ENCODE measurements around the gene KCNIP2. TPM values are rescaled to one million over a fixed set of nuclear protein-coding genes. Genes with fewer than 3 reads are reported as not detected.

The KCNIP2 gene
- total RNA-seq, 5 donors from 2014 or later (not counting 1 experiment from before 2014, with no cell fraction given): 2.0 to 3.4 (median 3.1) TPM

GRCh38 chr10:101838416-101838970, 5.1 kb downstream of the KCNIP2 start:
- H3K4me3 Mint-ChIP-seq: peak overlapping the region; percentile 83 to 87 (median 83)
- POLR2A ChIA-PET: no interaction called here
- peaks cover 59 to 69% (median 59%) of the 10 kb centered on the region in 3 donors for H3K4me1 Mint-ChIP-seq

GRCh38 chr10:101837748-101838147, 5.9 kb downstream of the KCNIP2 start:
- no peaks in the 10 kb centered on the region for H3K9me3 Mint-ChIP-seq
- POLR2A ChIA-PET: no interaction called here
- H3K27me3 Mint-ChIP-seq: no peaks in the 10 kb centered on the region
- H3K4me3 Mint-ChIP-seq: no peak overlapping the region
- CTCF ChIA-PET: interaction anchor here (0.9 to 1.4 kb wide), 4 partner anchors 10 to 177 kb away, joined by 3 to 6 read pairs (median 4); partner anchors contain the start of gene OGA (in 1 of the 2)
- DNase-seq: no peak
- Histone ChIP-seq H3K27ac (ENCODE audit: low read length) (no peak overlapping the region), H3K36me3 (ENCODE audit: control insufficient read depth in 2 of 2, extremely low read depth in 1 of 2, insufficient read depth in 1 of 2, low read length in 1 of 2) (no peaks in the 10 kb centered on the region), H3K9me3 (no peaks in the 10 kb centered on the region), H3K4me3 (ENCODE audit: control insufficient read depth in 1 of 2, extremely low read depth in 1 of 2, low read length in 1 of 2) (no peak overlapping the region), H3K4me1 (ENCODE audit: control insufficient read depth in 1 of 2, extremely low read depth in 1 of 2, insufficient read depth in 2 of 2, low read length in 2 of 2) (peaks cover 41 to 63% of the 10 kb centered on the region in 2 experiments), H3K27me3 (replicated peaks in 1 of 2; ENCODE audit: control insufficient read depth in 2 of 2, extremely low read depth in 1 of 2, insufficient read depth in 2 of 2, low read length in 1 of 2) (peaks cover 0 to 8% of the 10 kb centered on the region in 2 experiments)
- no peak overlapping the region for H3K27ac Mint-ChIP-seq
- ATAC-seq (replicated peaks in 1 of 4): no peak
- H3K4me1 Mint-ChIP-seq: peaks cover 61 to 71% (median 62%) of the 10 kb centered on the region in 3 donors
- no peaks in the 10 kb centered on the region for H3K36me3 Mint-ChIP-seq
- WGBS (ENCODE audit: insufficient coverage): 92% methylated on average over 2 of the region's 2 CpGs

More at GRCh38 chr10:101838416-101838970, 5.1 kb downstream of the KCNIP2 start:
- H3K4me3 ChIP-seq (ENCODE audit: control insufficient read depth in 1 of 2, extremely low read depth in 1 of 2, low read length in 1 of 2): no peak overlapping the region
- no peak overlapping the region for H3K27ac ChIP-seq (ENCODE audit: low read length)
- H3K27ac Mint-ChIP-seq: no peak overlapping the region
- H3K27me3 Mint-ChIP-seq: no peaks in the 10 kb centered on the region
- no peaks in the 10 kb centered on the region for H3K9me3 Mint-ChIP-seq
- CTCF ChIA-PET: interaction anchor here in 1 of 2 donors (0.9 to 4.4 kb wide), 3 partner anchors 11 to 171 kb away, joined by 3 to 62 read pairs (median 6); partner anchors contain the start of gene OGA
- DNase-seq: no peak
- H3K36me3 ChIP-seq (ENCODE audit: control insufficient read depth in 2 of 2, extremely low read depth in 1 of 2, insufficient read depth in 1 of 2, low read length in 1 of 2): no peaks in the 10 kb centered on the region
- H3K36me3 Mint-ChIP-seq: no peaks in the 10 kb centered on the region
- WGBS (ENCODE audit: insufficient coverage): 94% methylated on average over 5 of the region's 6 CpGs
- peaks cover 0 to 14% of the 10 kb centered on the region in 2 experiments for H3K27me3 ChIP-seq (replicated peaks in 1 of 2; ENCODE audit: control insufficient read depth in 2 of 2, extremely low read depth in 1 of 2, insufficient read depth in 2 of 2, low read length in 1 of 2)
- ATAC-seq (replicated peaks in 1 of 4): no peak
- H3K9me3 ChIP-seq: no peaks in the 10 kb centered on the region
- peaks cover 37 to 63% of the 10 kb centered on the region in 2 experiments for H3K4me1 ChIP-seq (ENCODE audit: control insufficient read depth in 1 of 2, extremely low read depth in 1 of 2, insufficient read depth in 2 of 2, low read length in 2 of 2)

- Histone ChIP-seq H3K4me1 (ENCODE audit: control insufficient read depth in 1 of 2, extremely low read depth in 1 of 2, insufficient read depth in 2 of 2, low read length in 2 of 2) (peaks cover 53 to 72% of the 10 kb centered on the region in 2 experiments), H3K27ac (ENCODE audit: low read length) (no peak overlapping the region), H3K27me3 (replicated peaks in 1 of 2; ENCODE audit: control insufficient read depth in 2 of 2, extremely low read depth in 1 of 2, insufficient read depth in 2 of 2, low read length in 1 of 2) (no peaks in the 10 kb centered on the region), H3K4me3 (ENCODE audit: control insufficient read depth in 1 of 2, extremely low read depth in 1 of 2, low read length in 1 of 2) (no peak overlapping the region), H3K36me3 (ENCODE audit: control insufficient read depth in 2 of 2, extremely low read depth in 1 of 2, insufficient read depth in 1 of 2, low read length in 1 of 2) (no peaks in the 10 kb centered on the region), H3K9me3 (no peaks in the 10 kb centered on the region)
- DNase-seq: no peak
- 100% methylated on average over 1 of the region's 4 CpGs for WGBS (ENCODE audit: insufficient coverage)
- ATAC-seq (replicated peaks in 1 of 4): no peak
- no peaks in the 10 kb centered on the region for H3K27me3 Mint-ChIP-seq
- peak overlapping the region; percentile 52 to 59 for H3K27ac Mint-ChIP-seq
- no peaks in the 10 kb centered on the region for H3K36me3 Mint-ChIP-seq
- H3K9me3 Mint-ChIP-seq: no peaks in the 10 kb centered on the region
- ChIA-PET CTCF (interaction anchor here (0.6 to 1.8 kb wide), 7 partner anchors 17 to 248 kb away, joined by 3 to 18 read pairs (median 3); partner anchors contain the start of gene OGA (in 1 of the 2)), POLR2A (no interaction called here)
- H3K4me1 Mint-ChIP-seq: peaks cover 59 to 68% (median 64%) of the 10 kb centered on the region in 3 donors
- no peak overlapping the region for H3K4me3 Mint-ChIP-seq
Measured at GRCh38 chr10:101835362-101835761, 8.2 kb downstream of the KCNIP2 start.

- WGBS (ENCODE audit: insufficient coverage): 20% methylated on average over 4 of the region's 8 CpGs
- Histone ChIP-seq H3K9me3 (no peaks in the 10 kb centered on the region), H3K27ac (ENCODE audit: low read length) (no peak overlapping the region), H3K4me1 (ENCODE audit: control insufficient read depth in 1 of 2, extremely low read depth in 1 of 2, insufficient read depth in 2 of 2, low read length in 2 of 2) (peaks cover 48 to 71% of the 10 kb centered on the region in 2 experiments), H3K27me3 (replicated peaks in 1 of 2; ENCODE audit: control insufficient read depth in 2 of 2, extremely low read depth in 1 of 2, insufficient read depth in 2 of 2, low read length in 1 of 2) (no peaks in the 10 kb centered on the region), H3K36me3 (ENCODE audit: control insufficient read depth in 2 of 2, extremely low read depth in 1 of 2, insufficient read depth in 1 of 2, low read length in 1 of 2) (no peaks in the 10 kb centered on the region), H3K4me3 (ENCODE audit: control insufficient read depth in 1 of 2, extremely low read depth in 1 of 2, low read length in 1 of 2) (no peak overlapping the region)
- ATAC-seq (replicated peaks in 1 of 4) (no peak), DNase-seq (peak in 3 of 35 experiments; percentile 16 to 34 (median 29))
- ChIA-PET POLR2A (no interaction called here), CTCF (no interaction called here)
- Mint-ChIP-seq H3K27me3 (no peaks in the 10 kb centered on the region), H3K4me3 (peak overlapping the region in 1 of 3 donors; percentile 5), H3K9me3 (no peaks in the 10 kb centered on the region), H3K27ac (peak overlapping the region; percentile 90 to 93), H3K4me1 (peaks cover 61 to 68% (median 67%) of the 10 kb centered on the region in 3 donors), H3K36me3 (no peaks in the 10 kb centered on the region)
Measured at GRCh38 chr10:101834341-101834740, 9.3 kb downstream of the KCNIP2 start.

- Histone ChIP-seq H3K9me3 (no peaks in the 10 kb centered on the region), H3K4me3 (ENCODE audit: control insufficient read depth in 1 of 2, extremely low read depth in 1 of 2, low read length in 1 of 2) (no peak overlapping the region), H3K36me3 (ENCODE audit: control insufficient read depth in 2 of 2, extremely low read depth in 1 of 2, insufficient read depth in 1 of 2, low read length in 1 of 2) (no peaks in the 10 kb centered on the region), H3K27me3 (replicated peaks in 1 of 2; ENCODE audit: control insufficient read depth in 2 of 2, extremely low read depth in 1 of 2, insufficient read depth in 2 of 2, low read length in 1 of 2) (no peaks in the 10 kb centered on the region), H3K27ac (ENCODE audit: low read length) (no peak overlapping the region), H3K4me1 (ENCODE audit: control insufficient read depth in 1 of 2, extremely low read depth in 1 of 2, insufficient read depth in 2 of 2, low read length in 2 of 2) (peaks cover 45 to 77% of the 10 kb centered on the region in 2 experiments)
- 83% methylated on average over 1 of the region's 1 CpG for WGBS (ENCODE audit: insufficient coverage)
- Mint-ChIP-seq H3K4me1 (peaks cover 59 to 65% (median 60%) of the 10 kb centered on the region in 3 donors), H3K9me3 (no peaks in the 10 kb centered on the region), H3K36me3 (no peaks in the 10 kb centered on the region), H3K27me3 (no peaks in the 10 kb centered on the region), H3K27ac (peak overlapping the region; percentile 90 to 93), H3K4me3 (peak overlapping the region in 1 of 3 donors; percentile 5)
- ChIA-PET CTCF (interaction anchor here in 1 of 2 donors (0.6 to 1.2 kb wide), 2 partner anchors 13 to 60 kb away, joined by 4 to 5 read pairs; no protein-coding TSS in a partner anchor), POLR2A (no interaction called here)
- DNase-seq: no peak
- ATAC-seq (replicated peaks in 1 of 4): no peak
Measured at GRCh38 chr10:101833466-101833865, 10.1 kb downstream of the KCNIP2 start.

GRCh38 chr10:101832325-101832771, 11.3 kb downstream of the KCNIP2 start:
- H3K27ac Mint-ChIP-seq: peak overlapping the region; percentile 93 to 98
- H3K36me3 ChIP-seq (ENCODE audit: control insufficient read depth in 2 of 2, extremely low read depth in 1 of 2, insufficient read depth in 1 of 2, low read length in 1 of 2): peaks cover 0 to 5% of the 10 kb centered on the region in 2 donors
- no peaks in the 10 kb centered on the region for H3K36me3 Mint-ChIP-seq
- ChIA-PET CTCF (interaction anchor here (1.0 to 1.6 kb wide), 3 partner anchors 9 to 14 kb away, joined by 3 to 5 read pairs (median 5); partner anchors contain the start of gene OGA (in 1 of the 2)), POLR2A (no interaction called here)
- peaks cover 45 to 79% of the 10 kb centered on the region in 2 experiments for H3K4me1 ChIP-seq (ENCODE audit: control insufficient read depth in 1 of 2, extremely low read depth in 1 of 2, insufficient read depth in 2 of 2, low read length in 2 of 2)
- ATAC-seq (replicated peaks in 1 of 4) (no peak), DNase-seq (no peak)
- H3K9me3 ChIP-seq: no peaks in the 10 kb centered on the region
- H3K4me3 ChIP-seq (ENCODE audit: control insufficient read depth in 1 of 2, extremely low read depth in 1 of 2, low read length in 1 of 2): no peak overlapping the region
- peaks cover 59 to 65% (median 60%) of the 10 kb centered on the region in 3 donors for H3K4me1 Mint-ChIP-seq
- no peaks in the 10 kb centered on the region for H3K9me3 Mint-ChIP-seq
- H3K4me3 Mint-ChIP-seq: peak overlapping the region in 1 of 3 donors; percentile 94
- 95% methylated on average over 3 of the region's 4 CpGs for WGBS (ENCODE audit: insufficient coverage)
- no peaks in the 10 kb centered on the region for H3K27me3 ChIP-seq (replicated peaks in 1 of 2; ENCODE audit: control insufficient read depth in 2 of 2, extremely low read depth in 1 of 2, insufficient read depth in 2 of 2, low read length in 1 of 2)
- peak overlapping the region; percentile 93 for H3K27ac ChIP-seq (ENCODE audit: low read length)
- H3K27me3 Mint-ChIP-seq: no peaks in the 10 kb centered on the region

Data from T-cell (primary cell).